GM08714 (cell line): ENCODE results near the gene LUM.

Experiments
- H3K4me3 ChIP-seq: fragments of 200-500 bp; sonication (Bioruptor generic); 2 replicates; pipeline ENCODE4 v1.5.1; 2014; ENCODE audit warnings: mild to moderate bottlenecking, low read length, inconsistent platforms
- ZNF274 ChIP-seq: IDR thresholded peaks from 2 replicates; pipeline ENCODE4 v1.6.1; 2012; ENCODE audit warnings: mild to moderate bottlenecking, low read depth, low read length

The LUM gene

DNA sequence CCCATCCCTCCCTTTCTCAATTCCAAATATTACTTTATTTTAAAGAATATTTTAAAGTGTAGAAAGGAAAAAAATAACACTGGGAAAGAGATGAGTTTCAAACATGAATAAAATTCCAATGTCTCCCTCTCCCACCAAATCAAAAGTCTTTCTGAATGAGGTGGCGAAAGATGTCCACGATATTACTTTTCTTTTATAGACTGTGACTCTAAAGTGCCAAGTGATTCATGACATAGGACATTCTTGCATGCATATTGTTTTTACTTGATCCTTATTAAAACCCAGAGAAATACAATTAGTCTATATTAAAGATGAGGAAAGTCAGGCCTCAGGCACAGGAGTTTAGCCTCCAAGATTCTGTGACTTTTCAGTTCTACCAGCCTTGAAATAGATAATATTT is 16.0 kb upstream of the LUM start:
- H3K4me3 ChIP-seq = no peak overlapping the region
- no peak for TF ChIP-seq ZNF274

DNA sequence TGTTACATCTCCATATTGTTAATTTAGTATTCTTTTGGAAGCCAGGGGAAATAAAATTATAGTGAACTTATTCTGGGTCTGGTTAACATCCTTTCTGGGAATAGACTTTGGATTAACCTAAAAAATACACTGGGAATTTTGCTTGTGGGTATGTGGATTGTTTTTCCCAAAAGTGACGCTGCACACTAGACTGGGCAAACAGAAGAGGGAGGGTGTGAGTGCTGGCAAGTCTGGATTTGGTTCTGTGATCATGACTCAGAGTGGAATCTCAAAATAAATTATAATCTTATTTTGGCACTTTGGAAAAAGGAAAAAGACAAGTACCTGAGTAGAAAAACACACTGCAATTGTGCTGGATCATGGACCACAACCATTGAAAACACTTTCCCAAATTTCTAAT is 15.2 kb upstream of the LUM start:
- TF ChIP-seq ZNF274 = no peak
- no peak overlapping the region for H3K4me3 ChIP-seq

- no peak overlapping the region for H3K4me3 ChIP-seq
- no peak for TF ChIP-seq ZNF274
These were observed 12.1 kb upstream of the LUM start for GRCh38 chr12:91123236-91123916.

GRCh38 chr12:91120781-91121180 is 9.5 kb upstream of the LUM start:
- H3K4me3 ChIP-seq = no peak overlapping the region
- no peak for TF ChIP-seq ZNF274

DNA sequence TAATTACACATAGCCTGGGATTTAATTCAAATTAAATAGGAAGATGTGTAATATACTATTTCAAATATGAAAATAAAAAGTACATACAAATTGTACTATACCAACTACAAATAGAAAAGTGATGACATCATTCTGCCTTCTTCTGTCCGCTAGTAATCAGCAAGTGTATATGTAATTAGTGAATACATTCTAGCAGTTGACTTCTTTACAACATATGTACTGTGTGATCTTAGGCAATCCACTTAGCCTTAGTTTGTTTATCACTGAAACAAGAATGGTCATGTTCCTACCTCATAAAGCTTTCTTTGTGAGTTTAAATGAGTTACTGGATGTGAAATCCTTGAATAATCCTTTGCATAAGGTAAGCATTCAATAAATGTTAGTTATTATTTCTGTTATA is 7.8 kb upstream of the LUM start:
- no peak overlapping the region for H3K4me3 ChIP-seq
- no peak for TF ChIP-seq ZNF274

DNA sequence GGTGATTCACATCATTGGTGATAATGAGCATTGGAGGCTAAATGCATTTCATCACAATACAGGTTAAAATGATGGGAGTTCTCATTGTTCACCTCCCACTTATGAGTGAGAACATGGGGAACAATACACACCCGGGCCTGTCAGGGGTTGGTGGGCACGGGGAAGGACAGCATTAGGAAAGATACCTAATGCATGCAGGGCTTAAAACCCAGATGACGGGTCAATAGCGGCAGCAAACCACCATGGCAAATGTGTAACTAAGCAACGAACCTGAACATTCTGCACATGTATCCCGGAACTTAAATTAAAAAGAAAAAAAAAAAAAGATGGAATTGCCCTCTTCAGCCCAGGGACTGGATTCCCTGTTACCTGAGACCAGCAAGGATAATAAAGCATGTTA is 2.3 kb upstream of the LUM start:
- H3K4me3 ChIP-seq = no peak overlapping the region
- TF ChIP-seq ZNF274 = no peak

DNA sequence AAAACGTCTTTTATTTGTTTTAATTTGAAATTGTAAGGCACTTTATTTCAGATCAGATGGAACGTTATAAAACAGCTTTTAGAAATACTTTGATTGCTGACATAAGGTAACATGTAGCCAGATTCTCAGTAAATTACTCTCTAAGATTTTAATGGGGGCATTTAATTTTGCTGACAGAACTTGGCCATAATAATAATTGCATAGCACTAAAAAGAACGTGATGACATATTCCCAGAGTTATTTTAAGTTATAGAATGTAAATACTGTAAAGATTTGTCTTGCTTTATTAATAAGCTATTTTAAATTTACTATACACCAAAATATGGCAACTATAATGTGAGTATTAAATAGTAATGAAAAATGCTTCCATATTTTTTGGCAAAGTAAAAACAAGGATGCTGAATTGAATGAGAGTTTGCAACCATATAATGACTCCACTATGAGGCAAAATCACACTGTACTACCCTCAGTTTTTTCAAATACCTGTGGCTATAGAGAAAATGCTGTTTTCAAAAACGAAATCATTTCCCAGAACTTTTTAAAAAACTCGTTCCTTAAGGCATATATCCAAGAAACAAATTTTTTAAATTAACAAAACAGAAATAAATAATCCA is 876 bp downstream of the LUM start:
- no peak overlapping the region for H3K4me3 ChIP-seq
- TF ChIP-seq ZNF274 = no peak

- no peak overlapping the region for H3K4me3 ChIP-seq
- no peak for TF ChIP-seq ZNF274
These were observed 1.5 kb downstream of the LUM start for GRCh38 chr12:91109581-91110310.

DNA sequence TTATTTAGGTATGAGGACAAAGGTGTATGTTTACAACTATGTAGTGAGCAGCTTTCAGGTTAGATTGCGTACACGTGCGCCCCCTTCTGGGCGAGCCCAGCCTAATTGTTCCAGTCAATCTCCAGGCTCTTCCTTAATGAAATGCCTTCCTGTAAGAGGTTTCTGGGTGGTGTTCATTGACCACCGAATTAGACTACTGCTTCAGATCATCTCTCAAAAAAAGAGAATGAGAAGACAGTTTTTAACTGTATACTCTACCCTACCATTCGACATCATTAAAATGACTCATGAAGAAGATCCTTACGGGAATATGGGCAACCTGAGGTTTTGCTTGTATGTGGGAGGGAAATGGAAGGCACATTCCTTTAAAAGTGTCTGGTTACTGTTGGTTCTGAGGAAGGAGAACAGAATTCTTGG is 2.1 kb downstream of the LUM start:
- TF ChIP-seq ZNF274 = no peak
- no peak overlapping the region for H3K4me3 ChIP-seq

DNA sequence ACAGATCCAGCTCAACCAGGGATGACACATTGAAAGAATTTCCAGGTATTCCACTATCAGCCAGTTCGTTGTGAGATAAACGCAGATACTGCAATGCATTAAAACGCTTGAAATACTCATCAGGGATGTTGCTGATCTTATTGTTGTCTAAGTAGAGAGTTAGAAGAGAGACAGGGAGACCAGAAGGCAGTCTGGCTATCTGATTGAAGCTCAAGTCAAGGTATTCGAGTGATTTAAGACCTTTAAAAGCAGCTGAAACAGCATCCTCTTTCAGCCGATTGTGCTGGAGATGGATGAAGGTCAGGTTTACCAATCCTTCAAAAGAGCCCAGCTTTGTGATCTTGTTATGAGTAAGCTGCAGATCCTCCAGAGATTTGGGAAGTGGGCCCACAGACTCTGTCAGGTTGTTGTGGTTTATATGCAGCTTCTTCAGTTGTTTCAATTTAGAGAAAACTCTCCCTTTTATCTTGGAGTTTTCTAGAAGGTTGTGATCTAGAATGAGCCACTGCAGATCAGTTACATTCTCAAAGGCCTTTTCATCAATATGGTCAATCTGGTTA is 3.0 kb downstream of the LUM start:
- TF ChIP-seq ZNF274 = no peak
- no peak overlapping the region for H3K4me3 ChIP-seq

DNA sequence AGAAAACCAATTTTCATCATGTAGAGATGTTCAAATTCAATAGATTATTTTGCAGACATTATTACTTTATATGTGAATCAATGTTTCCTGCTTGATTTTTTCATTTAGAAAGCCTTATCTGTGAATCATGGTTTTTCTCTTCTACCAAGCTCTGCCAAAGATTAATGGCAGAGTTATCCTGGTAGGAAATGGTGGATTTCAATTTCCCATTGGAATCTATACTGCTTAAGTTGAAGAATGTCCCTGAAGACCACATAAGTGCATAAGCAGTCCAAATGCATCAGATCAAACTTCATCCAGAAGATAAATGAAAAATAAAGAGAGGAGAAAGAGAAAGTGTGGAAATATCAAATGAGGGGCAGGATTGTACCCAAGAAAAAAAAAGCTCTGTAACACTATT is 5.0 kb downstream of the LUM start:
- TF ChIP-seq ZNF274 = no peak
- no peak overlapping the region for H3K4me3 ChIP-seq

DNA sequence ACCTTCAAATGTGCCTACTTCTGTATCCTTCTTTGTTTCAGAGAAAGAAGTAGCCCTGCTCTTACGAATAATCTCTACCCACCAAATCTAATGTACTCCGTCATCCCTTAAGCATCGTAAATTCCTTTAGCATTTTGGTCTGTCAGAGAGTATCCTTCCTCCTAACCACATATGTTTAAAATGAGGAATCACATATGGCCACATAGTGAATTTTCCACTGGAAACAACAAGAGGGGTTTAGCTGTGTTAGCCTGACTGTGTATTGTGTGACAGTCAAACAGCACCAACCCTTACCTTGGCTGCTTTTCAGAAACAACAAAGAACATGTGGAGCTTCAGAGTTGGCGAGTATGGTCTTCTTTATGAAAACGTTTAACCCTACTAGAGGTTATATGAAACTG is 5.5 kb downstream of the LUM start:
- no peak for TF ChIP-seq ZNF274
- H3K4me3 ChIP-seq = no peak overlapping the region

GRCh38 chr12:91104812-91105466 is 6.4 kb downstream of the LUM start:
- TF ChIP-seq ZNF274 = no peak
- H3K4me3 ChIP-seq = no peak overlapping the region

DNA sequence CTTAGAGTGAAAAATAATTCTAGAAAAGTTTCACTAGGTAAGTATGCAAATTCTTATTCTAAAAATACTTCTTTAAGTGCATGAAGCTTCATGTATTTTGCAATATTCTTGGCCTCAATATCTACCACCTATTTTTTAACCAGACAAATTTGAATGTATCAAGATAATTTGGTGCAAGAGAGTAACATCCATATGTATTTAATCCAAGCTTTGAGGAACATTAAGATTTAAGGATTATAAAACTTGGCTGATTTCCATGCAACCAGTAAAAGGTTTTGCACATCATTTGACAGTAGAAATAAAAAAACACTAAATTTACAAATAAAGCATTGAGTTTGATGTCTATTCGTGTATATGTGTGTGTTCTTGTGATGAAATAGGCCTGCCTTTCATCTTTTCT is 7.7 kb downstream of the LUM start:
- TF ChIP-seq ZNF274 = no peak
- no peak overlapping the region for H3K4me3 ChIP-seq

DNA sequence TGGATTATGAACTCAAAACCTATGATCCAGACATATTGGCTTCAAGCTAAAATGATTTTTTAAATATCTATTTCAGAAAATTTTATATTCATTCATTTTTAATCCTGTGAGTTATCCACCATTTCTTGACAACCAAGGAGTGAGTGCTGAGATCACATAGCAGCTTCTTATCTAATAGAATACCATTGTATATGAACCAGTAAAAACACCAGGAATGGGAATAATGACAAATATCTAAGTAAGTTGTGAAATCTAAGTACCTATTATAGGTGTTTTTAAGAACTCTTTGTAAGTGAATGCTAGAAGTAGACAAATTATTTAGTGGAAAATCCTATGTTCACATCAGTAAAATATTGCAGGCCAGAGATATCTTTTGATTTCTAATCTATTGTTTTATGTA is 8.2 kb downstream of the LUM start:
- no peak overlapping the region for H3K4me3 ChIP-seq
- TF ChIP-seq ZNF274 = no peak

DNA sequence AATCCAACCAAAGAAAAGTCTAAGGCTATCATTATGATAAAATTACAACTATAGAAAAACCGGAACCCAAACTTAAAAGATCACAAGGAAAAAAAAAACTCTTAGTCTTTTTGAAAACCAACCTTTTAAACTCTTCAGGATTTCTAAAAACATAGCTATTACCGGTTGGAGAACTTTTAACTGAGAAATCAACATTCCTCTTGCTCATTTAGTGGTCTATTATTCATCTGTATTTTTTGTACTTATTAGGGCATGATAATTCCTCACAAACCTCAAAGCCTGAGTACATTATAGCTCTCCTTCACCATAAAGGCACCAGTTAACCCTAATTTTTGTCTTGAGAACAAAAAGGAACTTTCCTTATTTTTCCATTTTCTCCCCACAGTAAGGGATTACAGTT is 10.4 kb downstream of the LUM start:
- TF ChIP-seq ZNF274 = no peak
- no peak overlapping the region for H3K4me3 ChIP-seq
